Measurements from ENCODE around the gene PAQR8.

DNA sequence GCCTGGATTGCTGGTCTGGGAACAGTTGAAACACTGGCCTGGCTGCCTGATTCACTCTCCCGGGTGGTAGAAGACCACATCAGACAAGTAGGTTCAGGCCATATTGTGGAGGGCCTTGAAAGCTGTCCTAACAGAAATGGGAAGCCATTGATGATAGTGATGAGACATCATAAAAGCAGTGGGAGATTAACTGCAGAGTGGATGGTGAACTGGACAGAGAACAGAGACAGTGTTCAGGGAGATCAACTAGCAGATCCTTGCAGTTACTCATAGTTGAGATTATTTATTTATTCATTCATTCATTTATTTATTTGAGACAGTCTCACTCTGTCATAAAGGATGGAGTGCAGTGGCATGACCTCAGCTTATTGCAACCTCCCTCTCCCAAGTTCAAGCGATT lies 47.2 kb upstream of the PAQR8 start:
- TF ChIP-seq, protein P1, sequence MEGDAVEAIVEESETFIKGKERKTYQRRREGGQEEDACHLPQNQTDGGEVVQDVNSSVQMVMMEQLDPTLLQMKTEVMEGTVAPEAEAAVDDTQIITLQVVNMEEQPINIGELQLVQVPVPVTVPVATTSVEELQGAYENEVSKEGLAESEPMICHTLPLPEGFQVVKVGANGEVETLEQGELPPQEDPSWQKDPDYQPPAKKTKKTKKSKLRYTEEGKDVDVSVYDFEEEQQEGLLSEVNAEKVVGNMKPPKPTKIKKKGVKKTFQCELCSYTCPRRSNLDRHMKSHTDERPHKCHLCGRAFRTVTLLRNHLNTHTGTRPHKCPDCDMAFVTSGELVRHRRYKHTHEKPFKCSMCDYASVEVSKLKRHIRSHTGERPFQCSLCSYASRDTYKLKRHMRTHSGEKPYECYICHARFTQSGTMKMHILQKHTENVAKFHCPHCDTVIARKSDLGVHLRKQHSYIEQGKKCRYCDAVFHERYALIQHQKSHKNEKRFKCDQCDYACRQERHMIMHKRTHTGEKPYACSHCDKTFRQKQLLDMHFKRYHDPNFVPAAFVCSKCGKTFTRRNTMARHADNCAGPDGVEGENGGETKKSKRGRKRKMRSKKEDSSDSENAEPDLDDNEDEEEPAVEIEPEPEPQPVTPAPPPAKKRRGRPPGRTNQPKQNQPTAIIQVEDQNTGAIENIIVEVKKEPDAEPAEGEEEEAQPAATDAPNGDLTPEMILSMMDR (IDR thresholded peaks at IDR 0.05) = no peak
- TF ChIP-seq POLR2A (IDR thresholded peaks at IDR 0.05) = no peak

Measured in Peyer's patch (tissue), 4 donors.